Natural killer cell treated with Interleukin-12 subunit alpha and Interleukin-12 subunit beta and Interleukin-15 and Interleukin-18, amount 100 ng/mL, for 72 hours (primary cell): ENCODE data around the gene HMCN2. TPM values are rescaled to one million over a fixed set of nuclear protein-coding genes. Genes with fewer than 3 reads are reported as not detected.

Experiments
- ATAC-seq, 2 donors: fragments of 150-1000 bp; cut with Tn5 transposase in 1 of 2; sonication (Bioruptor Pico), chemical (Tn5 transposase) in 1 of 2; 2 replicates each; pipeline ENCODE4 v1.10.0; 2021
- DNase-seq: peaks from one replicate; pipeline ENCODE4 v3.0.0; 2022; ENCODE audit warnings: low spot score
- H3K27ac Mint-ChIP-seq, 2 donors: 1 replicate in 1 of 2; 2 replicates in 1 of 2; pipeline ENCODE4 v1.8.0; 2022; ENCODE audit warnings: mixed read lengths in 2 of 2, mild to moderate bottlenecking in 1 of 2, moderate library complexity in 1 of 2
- H3K27me3 Mint-ChIP-seq, 2 donors: 1 replicate in 1 of 2; 2 replicates in 1 of 2; pipeline ENCODE4 v1.8.0; 2022; ENCODE audit warnings: mixed read lengths in 2 of 2
- H3K36me3 Mint-ChIP-seq: one replicate; pipeline ENCODE4 v1.8.0; 2022; ENCODE audit warnings: mixed read lengths
- H3K4me1 Mint-ChIP-seq, 2 donors: 1 replicate in 1 of 2; 2 replicates in 1 of 2; pipeline ENCODE4 v1.8.0; 2022; ENCODE audit warnings: low read depth in 2 of 2, mixed read lengths in 2 of 2, mild to moderate bottlenecking in 1 of 2
- H3K4me3 Mint-ChIP-seq: one replicate; pipeline ENCODE4 v1.8.0; 2022; ENCODE audit warnings: mixed read lengths
- H3K9me3 Mint-ChIP-seq: 2 replicates; pipeline ENCODE4 v1.8.0; 2022; ENCODE audit warnings: mixed read lengths
- total RNA-seq, 2 donors: library from RNA; stranded (reverse); gene quantifications; one replicate each; pipeline ENCODE4 v1.2.3, GENCODE V29; 2022

The HMCN2 gene
- total RNA-seq, 2 donors from 2014 or later, result not detected

- Mint-ChIP-seq H3K9me3 (no peaks in the 10 kb centered on the region), H3K27ac (no peak overlapping the region), H3K27me3 (no peaks in the 10 kb centered on the region), H3K36me3 (no peaks in the 10 kb centered on the region), H3K4me1 (no peaks in the 10 kb centered on the region), H3K4me3 (no peak overlapping the region)
- ATAC-seq, result no peak
- no peak for DNase-seq
These were observed 117.2 kb downstream of the HMCN2 start for GRCh38 chr9:130382636-130383349.

- ATAC-seq (no peak), DNase-seq (no peak)
- H3K9me3 Mint-ChIP-seq, result no peaks in the 10 kb centered on the region
- H3K27ac Mint-ChIP-seq, result no peak overlapping the region
- no peaks in the 10 kb centered on the region for H3K27me3 Mint-ChIP-seq
- no peak overlapping the region for H3K4me3 Mint-ChIP-seq
- H3K36me3 Mint-ChIP-seq, result no peaks in the 10 kb centered on the region
- no peaks in the 10 kb centered on the region for H3K4me1 Mint-ChIP-seq
These were observed 117.8 kb downstream of the HMCN2 start for GRCh38 chr9:130383350-130383715.

GRCh38 chr9:130383979-130384676, 118.6 kb downstream of the HMCN2 start:
- no peak for DNase-seq
- Mint-ChIP-seq H3K27ac (no peak overlapping the region), H3K4me3 (no peak overlapping the region), H3K27me3 (no peaks in the 10 kb centered on the region), H3K9me3 (no peaks in the 10 kb centered on the region), H3K36me3 (no peaks in the 10 kb centered on the region), H3K4me1 (no peaks in the 10 kb centered on the region)
- no peak for ATAC-seq

- H3K27ac Mint-ChIP-seq, result no peak overlapping the region
- H3K9me3 Mint-ChIP-seq, result no peaks in the 10 kb centered on the region
- ATAC-seq (no peak), DNase-seq (no peak)
- H3K4me1 Mint-ChIP-seq, result no peaks in the 10 kb centered on the region
- no peaks in the 10 kb centered on the region for H3K27me3 Mint-ChIP-seq
- H3K36me3 Mint-ChIP-seq, result no peaks in the 10 kb centered on the region
- no peak overlapping the region for H3K4me3 Mint-ChIP-seq
These were observed 119.7 kb downstream of the HMCN2 start for GRCh38 chr9:130385257-130385656.

- H3K4me3 Mint-ChIP-seq, result no peak overlapping the region
- ATAC-seq (no peak), DNase-seq (no peak)
- H3K4me1 Mint-ChIP-seq, result no peaks in the 10 kb centered on the region
- no peaks in the 10 kb centered on the region for H3K36me3 Mint-ChIP-seq
- H3K9me3 Mint-ChIP-seq, result no peaks in the 10 kb centered on the region
- H3K27ac Mint-ChIP-seq, result no peak overlapping the region
- H3K27me3 Mint-ChIP-seq, result no peaks in the 10 kb centered on the region
These were observed 121.8 kb downstream of the HMCN2 start for GRCh38 chr9:130387398-130387797.

GRCh38 chr9:130387905-130388304, 122.3 kb downstream of the HMCN2 start:
- DNase-seq (no peak), ATAC-seq (no peak)
- H3K27me3 Mint-ChIP-seq, result no peaks in the 10 kb centered on the region
- H3K4me3 Mint-ChIP-seq, result no peak overlapping the region
- no peaks in the 10 kb centered on the region for H3K4me1 Mint-ChIP-seq
- H3K36me3 Mint-ChIP-seq, result no peaks in the 10 kb centered on the region
- no peak overlapping the region for H3K27ac Mint-ChIP-seq
- no peaks in the 10 kb centered on the region for H3K9me3 Mint-ChIP-seq

- Mint-ChIP-seq H3K9me3 (no peaks in the 10 kb centered on the region), H3K36me3 (no peaks in the 10 kb centered on the region), H3K4me3 (no peak overlapping the region), H3K27me3 (no peaks in the 10 kb centered on the region), H3K27ac (no peak overlapping the region), H3K4me1 (no peaks in the 10 kb centered on the region)
- DNase-seq (no peak), ATAC-seq (no peak)
These were observed 124.8 kb downstream of the HMCN2 start for GRCh38 chr9:130390390-130390789.

GRCh38 chr9:130390986-130391385, 125.4 kb downstream of the HMCN2 start:
- Mint-ChIP-seq H3K4me3 (no peak overlapping the region), H3K27me3 (no peaks in the 10 kb centered on the region), H3K4me1 (no peaks in the 10 kb centered on the region), H3K9me3 (no peaks in the 10 kb centered on the region), H3K27ac (no peak overlapping the region), H3K36me3 (no peaks in the 10 kb centered on the region)
- ATAC-seq, result no peak
- DNase-seq, result no peak

GRCh38 chr9:130391866-130392265, 126.3 kb downstream of the HMCN2 start:
- Mint-ChIP-seq H3K9me3 (no peaks in the 10 kb centered on the region), H3K36me3 (no peaks in the 10 kb centered on the region), H3K27me3 (no peaks in the 10 kb centered on the region), H3K4me3 (no peak overlapping the region), H3K27ac (no peak overlapping the region), H3K4me1 (no peaks in the 10 kb centered on the region)
- ATAC-seq (no peak), DNase-seq (no peak)

- no peak overlapping the region for H3K27ac Mint-ChIP-seq
These were observed 128.1 kb downstream of the HMCN2 start for GRCh38 chr9:130393681-130394071.

GRCh38 chr9:130394320-130394719, 128.8 kb downstream of the HMCN2 start:
- no peaks in the 10 kb centered on the region for H3K36me3 Mint-ChIP-seq
- H3K9me3 Mint-ChIP-seq, result no peaks in the 10 kb centered on the region
- H3K27me3 Mint-ChIP-seq, result no peaks in the 10 kb centered on the region
- DNase-seq (no peak), ATAC-seq (no peak)
- no peaks in the 10 kb centered on the region for H3K4me1 Mint-ChIP-seq
- H3K4me3 Mint-ChIP-seq, result no peak overlapping the region
- H3K27ac Mint-ChIP-seq, result no peak overlapping the region

More at GRCh38 chr9:130393681-130394071, 128.1 kb downstream of the HMCN2 start:
- no peaks in the 10 kb centered on the region for H3K9me3 Mint-ChIP-seq
- ATAC-seq (no peak), DNase-seq (no peak)
- H3K4me1 Mint-ChIP-seq, result no peaks in the 10 kb centered on the region
- H3K4me3 Mint-ChIP-seq, result no peak overlapping the region
- H3K36me3 Mint-ChIP-seq, result no peaks in the 10 kb centered on the region
- no peaks in the 10 kb centered on the region for H3K27me3 Mint-ChIP-seq

- DNase-seq (no peak), ATAC-seq (no peak)
- Mint-ChIP-seq H3K4me1 (no peaks in the 10 kb centered on the region), H3K9me3 (no peaks in the 10 kb centered on the region), H3K27ac (no peak overlapping the region), H3K27me3 (no peaks in the 10 kb centered on the region), H3K4me3 (no peak overlapping the region), H3K36me3 (no peaks in the 10 kb centered on the region)
These were observed 129.4 kb downstream of the HMCN2 start for GRCh38 chr9:130394814-130395470.

- Mint-ChIP-seq H3K9me3 (no peaks in the 10 kb centered on the region), H3K27ac (no peak overlapping the region), H3K4me3 (no peak overlapping the region), H3K27me3 (no peaks in the 10 kb centered on the region), H3K36me3 (no peaks in the 10 kb centered on the region), H3K4me1 (no peaks in the 10 kb centered on the region)
- ATAC-seq (no peak), DNase-seq (no peak)
These were observed 130.4 kb downstream of the HMCN2 start for GRCh38 chr9:130395810-130396435.

- Mint-ChIP-seq H3K27ac (no peak overlapping the region), H3K4me3 (no peak overlapping the region), H3K4me1 (no peaks in the 10 kb centered on the region)
These were observed 131.0 kb downstream of the HMCN2 start for GRCh38 chr9:130396581-130396980.

More at GRCh38 chr9:130396581-130396980, 131.0 kb downstream of the HMCN2 start:
- Mint-ChIP-seq H3K36me3 (no peaks in the 10 kb centered on the region), H3K27me3 (no peaks in the 10 kb centered on the region), H3K9me3 (no peaks in the 10 kb centered on the region)
- DNase-seq, result no peak
- ATAC-seq, result peak in 1 of 2 donors; percentile 8
